Body of pancreas (tissue), 4 donors: ENCODE measurements around the gene BRWD1. TPM values are rescaled to one million over a fixed set of nuclear protein-coding genes. Genes with fewer than 3 reads are reported as not detected.

ENCODE experiments used
- ATAC-seq: fragments of 150-250 bp; one replicate; pipeline ENCODE4 v1.9.1; 2016
- DNase-seq, 4 donors: peaks; one replicate each; pipeline ENCODE4 v3.0.0-alpha.2; 2019
- H3K27ac ChIP-seq, 4 donors: fragments of 200-600 bp; sonication (generic); 1 replicate in 3 of 4; 2 replicates in 1 of 4; pipeline versions ENCODE4 v1.5.1 to v1.6.1; 2016 to 2019; ENCODE audit warnings: mild to moderate bottlenecking in 1 of 4, mixed read lengths in 1 of 4, moderate library complexity in 1 of 4
- H3K27me3 ChIP-seq, 2 donors: fragments of 200-600 bp; sonication (generic); one replicate each; pipeline ENCODE4 v1.6.0; 2016; ENCODE audit warnings: mild to moderate bottlenecking in 1 of 2
- H3K36me3 ChIP-seq, 2 donors: fragments of 200-600 bp; sonication (generic); replicated peaks in 1 of 2; 2 replicates each; pipeline ENCODE4 v1.5.1; 2016; ENCODE audit warnings: low read depth in 2 of 2; ENCODE audit not compliant: insufficient read depth in 1 of 2
- H3K4me1 ChIP-seq: fragments of 200-600 bp; sonication (generic); one replicate; pipeline ENCODE4 v1.6.0; 2016
- H3K4me3 ChIP-seq, 2 donors: fragments of 200-600 bp; sonication (generic); 1 replicate in 1 of 2; 2 replicates in 1 of 2; pipeline ENCODE4 v1.5.1; 2016 to 2019
- H3K9me3 ChIP-seq, 3 donors: fragments of 200-600 bp; sonication (generic); 1 replicate in 2 of 3; 2 replicates in 1 of 3; pipeline ENCODE4 v1.5.1; 2016
- CTCF ChIP-seq, 7 experiments: fragments of 450-650 bp in 4 of 7; fragments of 200-600 bp in 3 of 7; sonication (generic) in 3 of 7; IDR thresholded peaks; one replicate each; pipeline ENCODE4 v1.5.1; 2016 to 2019; ENCODE audit warnings: antibody characterized with exemption in 7 of 7
- POLR2A ChIP-seq, 3 donors: fragments of 450-650 bp; IDR thresholded peaks; one replicate each; pipeline ENCODE4 v1.6.1; 2016; ENCODE audit warnings: antibody characterized with exemption in 3 of 3, mild to moderate bottlenecking in 2 of 3
- WGBS, 2 donors: methylation state at CpG; one replicate each; pipeline ENCODE4 v1.1.5; 2017; 5-methylcytosine and 5-hydroxymethylcytosine counted together
- intact Hi-C: fragments of 100-400 bp; cut with DNase I; formaldehyde crosslinking; loops from one replicate; pipeline ENCODE4 v1.15.1; 2023
- total RNA-seq, 2 donors: library from RNA; depleted of rRNA; stranded (reverse); fragments of >200 nt; gene quantifications; one replicate each; pipeline ENCODE4 v1.1.0, GENCODE V29; 2016

BRWD1 gene
- total RNA-seq, 2 donors from 2014 or later, result 53.7 to 75.2 TPM

GRCh38 chr21:39332175-39332574, 18.7 kb upstream of the BRWD1 start:
- no peaks in the 10 kb centered on the region for H3K9me3 ChIP-seq
- H3K4me3 ChIP-seq, result no peak overlapping the region
- ATAC-seq (no peak), DNase-seq (no peak)
- H3K4me1 ChIP-seq, result no peaks in the 10 kb centered on the region
- no peak for TF ChIP-seq POLR2A (IDR thresholded peaks at IDR 0.05)
- TF ChIP-seq CTCF (IDR thresholded peaks at IDR 0.05), result no peak
- H3K27ac ChIP-seq, result no peak overlapping the region
- no peaks in the 10 kb centered on the region for H3K36me3 ChIP-seq
- intact Hi-C loops, result no loop called here
- WGBS, 2 donors, result 66% methylated on average over 8 of the region's 8 CpGs
- no peaks in the 10 kb centered on the region for H3K27me3 ChIP-seq

GRCh38 chr21:39330001-39330400, 16.6 kb upstream of the BRWD1 start:
- H3K27me3 ChIP-seq, result no peaks in the 10 kb centered on the region
- DNase-seq, result no peak
- intact Hi-C loops, result no loop called here
- no peak for ATAC-seq
- no peaks in the 10 kb centered on the region for H3K4me1 ChIP-seq
- H3K36me3 ChIP-seq, result no peaks in the 10 kb centered on the region
- TF ChIP-seq POLR2A (IDR thresholded peaks at IDR 0.05), result no peak
- no peak for TF ChIP-seq CTCF (IDR thresholded peaks at IDR 0.05)
- 84 to 90% methylated on average over 6 of the region's 6 CpGs for WGBS, 2 donors
- H3K27ac ChIP-seq, result no peak overlapping the region
- H3K9me3 ChIP-seq, result no peaks in the 10 kb centered on the region
- no peak overlapping the region for H3K4me3 ChIP-seq

GRCh38 chr21:39327727-39328126, 14.3 kb upstream of the BRWD1 start:
- Histone ChIP-seq H3K27ac (no peak overlapping the region), H3K9me3 (no peaks in the 10 kb centered on the region), H3K36me3 (no peaks in the 10 kb centered on the region), H3K4me3 (no peak overlapping the region), H3K4me1 (no peaks in the 10 kb centered on the region), H3K27me3 (no peaks in the 10 kb centered on the region)
- TF ChIP-seq CTCF (IDR thresholded peaks at IDR 0.05), result no peak
- TF ChIP-seq POLR2A (IDR thresholded peaks at IDR 0.05), result no peak
- intact Hi-C loops, result no loop called here
- DNase-seq (no peak), ATAC-seq (no peak)
- WGBS, 2 donors, result 93 to 98% methylated on average over 7 of the region's 7 CpGs

GRCh38 chr21:39326607-39327307, 13.3 kb upstream of the BRWD1 start:
- Histone ChIP-seq H3K4me1 (no peaks in the 10 kb centered on the region), H3K27ac (no peak overlapping the region), H3K27me3 (no peaks in the 10 kb centered on the region), H3K36me3 (no peaks in the 10 kb centered on the region), H3K9me3 (no peaks in the 10 kb centered on the region), H3K4me3 (no peak overlapping the region)
- DNase-seq, result no peak
- no peak for TF ChIP-seq POLR2A (IDR thresholded peaks at IDR 0.05)
- TF ChIP-seq CTCF (IDR thresholded peaks at IDR 0.05), result no peak
- intact Hi-C loops, result no loop called here
- ATAC-seq, result no peak
- 88 to 96% methylated on average over 6 to 7 of the region's 7 CpGs for WGBS, 2 donors

- no peaks in the 10 kb centered on the region for H3K9me3 ChIP-seq
- TF ChIP-seq POLR2A (IDR thresholded peaks at IDR 0.05) (no peak), CTCF (IDR thresholded peaks at IDR 0.05) (no peak)
- H3K4me3 ChIP-seq, result no peak overlapping the region
- WGBS, 2 donors, result 87 to 90% methylated on average over 4 of the region's 4 CpGs
- H3K4me1 ChIP-seq, result no peaks in the 10 kb centered on the region
- no peaks in the 10 kb centered on the region for H3K27me3 ChIP-seq
- intact Hi-C loops, result no loop called here
- DNase-seq (no peak), ATAC-seq (no peak)
- H3K27ac ChIP-seq, result no peak overlapping the region
- H3K36me3 ChIP-seq, result no peaks in the 10 kb centered on the region
Observed at GRCh38 chr21:39325458-39325857, 12.0 kb upstream of the BRWD1 start.
